Measurements from ENCODE around the gene PDK3. TPM values are rescaled to one million over a fixed set of nuclear protein-coding genes. Genes with fewer than 3 reads are reported as not detected.

Gene PDK3
- polyA plus RNA-seq, 1 donor from 2014 or later, result 2.1 TPM

DNA sequence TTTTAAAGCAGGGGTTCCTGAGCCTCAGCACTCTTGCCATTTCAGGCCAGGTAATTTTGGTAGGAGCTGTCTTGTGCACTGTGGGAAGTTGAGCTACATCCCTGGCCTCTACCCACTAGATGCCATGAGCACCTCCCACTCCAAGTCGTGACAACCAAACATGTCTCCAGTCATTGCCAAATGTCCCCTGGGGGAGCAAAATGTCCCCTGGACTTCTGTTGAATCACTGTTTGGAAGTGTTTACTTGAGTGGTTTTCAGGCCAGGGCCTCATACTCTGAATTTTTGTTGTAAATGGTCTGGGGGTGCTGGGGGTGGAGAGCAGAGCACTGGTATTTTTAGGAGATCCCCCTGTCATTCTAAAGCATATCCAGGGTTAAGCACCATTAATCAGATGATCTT lies 3.2 kb downstream of the PDK3 start:
- TF ChIP-seq MXI1 (conservative IDR thresholded peaks at IDR 0.05; ENCODE audit: poor library complexity, severe bottlenecking) (no peak), EP300 (conservative IDR thresholded peaks at IDR 0.05; ENCODE audit: poor library complexity, severe bottlenecking) (no peak), EZH2 (IDR thresholded peaks at IDR 0.05; ENCODE audit: borderline replicate concordance, insufficient read depth, low read length, poor library complexity, severe bottlenecking) (no peak), RAD21 (conservative IDR thresholded peaks at IDR 0.05) (no peak)
- TF ChIP-seq, protein P1, sequence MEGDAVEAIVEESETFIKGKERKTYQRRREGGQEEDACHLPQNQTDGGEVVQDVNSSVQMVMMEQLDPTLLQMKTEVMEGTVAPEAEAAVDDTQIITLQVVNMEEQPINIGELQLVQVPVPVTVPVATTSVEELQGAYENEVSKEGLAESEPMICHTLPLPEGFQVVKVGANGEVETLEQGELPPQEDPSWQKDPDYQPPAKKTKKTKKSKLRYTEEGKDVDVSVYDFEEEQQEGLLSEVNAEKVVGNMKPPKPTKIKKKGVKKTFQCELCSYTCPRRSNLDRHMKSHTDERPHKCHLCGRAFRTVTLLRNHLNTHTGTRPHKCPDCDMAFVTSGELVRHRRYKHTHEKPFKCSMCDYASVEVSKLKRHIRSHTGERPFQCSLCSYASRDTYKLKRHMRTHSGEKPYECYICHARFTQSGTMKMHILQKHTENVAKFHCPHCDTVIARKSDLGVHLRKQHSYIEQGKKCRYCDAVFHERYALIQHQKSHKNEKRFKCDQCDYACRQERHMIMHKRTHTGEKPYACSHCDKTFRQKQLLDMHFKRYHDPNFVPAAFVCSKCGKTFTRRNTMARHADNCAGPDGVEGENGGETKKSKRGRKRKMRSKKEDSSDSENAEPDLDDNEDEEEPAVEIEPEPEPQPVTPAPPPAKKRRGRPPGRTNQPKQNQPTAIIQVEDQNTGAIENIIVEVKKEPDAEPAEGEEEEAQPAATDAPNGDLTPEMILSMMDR (IDR thresholded peaks at IDR 0.05; ENCODE audit: poor library complexity, severe bottlenecking), result no peak
- Histone ChIP-seq H3K36me3 (ENCODE audit: insufficient read depth, low read length) (no peaks in the 10 kb centered on the region), H3K4me2 (ENCODE audit: low read length) (no peak overlapping the region), H3K9ac (ENCODE audit: low read length) (no peak overlapping the region), H3K27ac (ENCODE audit: low read length) (no peak overlapping the region), H3K9me2 (ENCODE audit: insufficient read depth, low read length) (no peaks in the 10 kb centered on the region), H4K20me1 (ENCODE audit: insufficient read depth) (no peaks in the 10 kb centered on the region), H3K4me3 (ENCODE audit: low read length) (no peak overlapping the region), H3F3A (ENCODE audit: insufficient read depth, low read length, poor library complexity, severe bottlenecking) (no peaks in the 10 kb centered on the region), H2AFZ (ENCODE audit: low read depth, low read length) (no peak overlapping the region), H3K79me2 (replicated peaks; ENCODE audit: insufficient read depth, low read length) (no peaks in the 10 kb centered on the region), H3K9me3 (ENCODE audit: low read length) (no peaks in the 10 kb centered on the region), H3K27me3 (ENCODE audit: insufficient read depth, low read depth, low read length) (no peaks in the 10 kb centered on the region)

DNA sequence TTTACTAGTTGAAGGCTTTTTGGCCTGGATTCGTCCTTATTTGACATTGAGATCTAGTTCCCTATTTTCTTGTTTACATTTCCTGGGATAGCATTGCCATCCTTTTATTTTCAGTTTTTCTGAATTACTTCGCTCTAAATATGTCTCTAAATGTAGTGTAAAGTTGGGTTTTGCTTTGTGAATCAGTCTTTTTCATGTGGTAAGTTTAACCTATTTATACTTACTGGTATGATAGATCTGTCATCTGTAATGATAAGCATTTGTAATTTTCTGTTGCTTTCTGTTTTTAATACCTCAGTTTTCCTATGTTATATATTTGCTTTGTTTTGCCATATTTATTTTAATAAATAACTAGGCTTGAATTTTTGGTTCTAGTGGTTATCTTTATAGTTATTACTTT lies 6.7 kb downstream of the PDK3 start:
- H3K27me3 ChIP-seq (ENCODE audit: insufficient read depth, low read depth, low read length), result no peaks in the 10 kb centered on the region
- H3K27ac ChIP-seq (ENCODE audit: low read length), result no peak overlapping the region
- no peak overlapping the region for H3K9ac ChIP-seq (ENCODE audit: low read length)
- no peaks in the 10 kb centered on the region for H3K79me2 ChIP-seq (replicated peaks; ENCODE audit: insufficient read depth, low read length)
- H3F3A ChIP-seq (ENCODE audit: insufficient read depth, low read length, poor library complexity, severe bottlenecking), result no peaks in the 10 kb centered on the region
- H4K20me1 ChIP-seq (ENCODE audit: insufficient read depth), result no peaks in the 10 kb centered on the region
- H2AFZ ChIP-seq (ENCODE audit: low read depth, low read length), result no peak overlapping the region
- H3K9me2 ChIP-seq (ENCODE audit: insufficient read depth, low read length), result no peaks in the 10 kb centered on the region
- TF ChIP-seq POLR2AphosphoS5 (IDR thresholded peaks at IDR 0.05) (no peak), MXI1 (conservative IDR thresholded peaks at IDR 0.05; ENCODE audit: poor library complexity, severe bottlenecking) (no peak), EP300 (conservative IDR thresholded peaks at IDR 0.05; ENCODE audit: poor library complexity, severe bottlenecking) (no peak), EZH2 (IDR thresholded peaks at IDR 0.05; ENCODE audit: borderline replicate concordance, insufficient read depth, low read length, poor library complexity, severe bottlenecking) (no peak), SMC3 (conservative IDR thresholded peaks at IDR 0.05; ENCODE audit: poor library complexity) (no peak), TAF1 (IDR thresholded peaks at IDR 0.05; ENCODE audit: low read depth) (no peak), RAD21 (conservative IDR thresholded peaks at IDR 0.05) (no peak)
- TF ChIP-seq, protein P2, sequence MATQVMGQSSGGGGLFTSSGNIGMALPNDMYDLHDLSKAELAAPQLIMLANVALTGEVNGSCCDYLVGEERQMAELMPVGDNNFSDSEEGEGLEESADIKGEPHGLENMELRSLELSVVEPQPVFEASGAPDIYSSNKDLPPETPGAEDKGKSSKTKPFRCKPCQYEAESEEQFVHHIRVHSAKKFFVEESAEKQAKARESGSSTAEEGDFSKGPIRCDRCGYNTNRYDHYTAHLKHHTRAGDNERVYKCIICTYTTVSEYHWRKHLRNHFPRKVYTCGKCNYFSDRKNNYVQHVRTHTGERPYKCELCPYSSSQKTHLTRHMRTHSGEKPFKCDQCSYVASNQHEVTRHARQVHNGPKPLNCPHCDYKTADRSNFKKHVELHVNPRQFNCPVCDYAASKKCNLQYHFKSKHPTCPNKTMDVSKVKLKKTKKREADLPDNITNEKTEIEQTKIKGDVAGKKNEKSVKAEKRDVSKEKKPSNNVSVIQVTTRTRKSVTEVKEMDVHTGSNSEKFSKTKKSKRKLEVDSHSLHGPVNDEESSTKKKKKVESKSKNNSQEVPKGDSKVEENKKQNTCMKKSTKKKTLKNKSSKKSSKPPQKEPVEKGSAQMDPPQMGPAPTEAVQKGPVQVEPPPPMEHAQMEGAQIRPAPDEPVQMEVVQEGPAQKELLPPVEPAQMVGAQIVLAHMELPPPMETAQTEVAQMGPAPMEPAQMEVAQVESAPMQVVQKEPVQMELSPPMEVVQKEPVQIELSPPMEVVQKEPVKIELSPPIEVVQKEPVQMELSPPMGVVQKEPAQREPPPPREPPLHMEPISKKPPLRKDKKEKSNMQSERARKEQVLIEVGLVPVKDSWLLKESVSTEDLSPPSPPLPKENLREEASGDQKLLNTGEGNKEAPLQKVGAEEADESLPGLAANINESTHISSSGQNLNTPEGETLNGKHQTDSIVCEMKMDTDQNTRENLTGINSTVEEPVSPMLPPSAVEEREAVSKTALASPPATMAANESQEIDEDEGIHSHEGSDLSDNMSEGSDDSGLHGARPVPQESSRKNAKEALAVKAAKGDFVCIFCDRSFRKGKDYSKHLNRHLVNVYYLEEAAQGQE (IDR thresholded peaks at IDR 0.05; ENCODE audit: borderline replicate concordance), result no peak
- TF ChIP-seq, protein P1 (IDR thresholded peaks at IDR 0.05; ENCODE audit: poor library complexity, severe bottlenecking), result no peak
- no peaks in the 10 kb centered on the region for H3K36me3 ChIP-seq (ENCODE audit: insufficient read depth, low read length)
- H3K4me2 ChIP-seq (ENCODE audit: low read length), result no peak overlapping the region
- H3K4me3 ChIP-seq (ENCODE audit: low read length), result no peak overlapping the region
- no peaks in the 10 kb centered on the region for H3K9me3 ChIP-seq (ENCODE audit: low read length)
